HG02642 (cell line): Measurements from ENCODE around the gene BCL2L2.
A peak's percentile ranks its signal among the peaks of the same experiment; 100 is the strongest.
"Not testable (repeated sequence)": the region's sequence is repeated elsewhere in the genome, so short reads cannot be mapped to it uniquely, and the experiment has no call there.

Experiments used
- ATAC-seq: cut with Tn5 transposase; IDR thresholded peaks from one replicate; pipeline ENCODE4 v1.9.1; 2021; ENCODE audit warnings: mild to moderate bottlenecking; ENCODE audit not compliant: unreplicated experiment, poor library complexity

Gene BCL2L2, protein sequence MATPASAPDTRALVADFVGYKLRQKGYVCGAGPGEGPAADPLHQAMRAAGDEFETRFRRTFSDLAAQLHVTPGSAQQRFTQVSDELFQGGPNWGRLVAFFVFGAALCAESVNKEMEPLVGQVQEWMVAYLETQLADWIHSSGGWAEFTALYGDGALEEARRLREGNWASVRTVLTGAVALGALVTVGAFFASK

DNA sequence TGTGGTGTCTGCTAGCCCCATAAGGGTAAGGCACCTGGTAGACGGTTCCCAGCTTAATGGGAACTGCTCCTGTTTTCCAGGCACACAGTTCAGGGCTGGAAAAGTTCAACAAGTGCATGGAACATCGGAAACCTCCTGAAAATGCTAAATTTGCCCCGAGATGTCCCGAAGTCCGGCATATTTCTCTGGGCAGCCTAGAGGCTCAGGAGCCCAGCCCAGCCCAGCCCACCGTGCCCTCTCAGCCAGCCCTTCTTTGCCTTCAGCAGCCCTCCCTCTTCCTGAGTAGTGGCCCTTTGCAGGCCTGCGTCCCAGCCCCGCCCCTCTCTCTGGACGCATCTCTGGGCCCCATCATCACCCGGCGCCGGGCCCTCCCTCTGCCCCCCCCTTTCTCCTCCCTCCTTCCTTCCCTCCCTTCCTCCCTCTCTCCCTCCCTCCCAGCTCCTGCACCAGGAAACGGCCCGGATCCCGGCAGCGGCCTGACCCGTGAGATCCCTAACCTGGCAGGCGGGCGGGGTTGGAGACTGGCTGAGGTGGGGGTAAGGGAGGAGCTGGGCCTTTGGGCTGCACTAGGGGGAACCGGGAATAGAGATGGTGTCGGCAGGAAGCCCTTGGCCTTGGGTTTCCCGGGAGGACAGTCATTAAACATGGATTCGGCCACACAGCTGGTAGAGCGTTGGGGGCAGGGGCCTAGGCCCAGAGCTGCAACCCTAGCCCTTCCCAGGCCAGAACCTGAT is at the start of gene BCL2L2:
TSS of gene BCL2L2 (plus strand) at position 422 of the 734 bp plus-strand sequence. CDS start 935 bp downstream, outside the sequence.
- no peak for ATAC-seq

- ATAC-seq, result no peak
Measured at GRCh38 chr14:23258256-23258655, 48.4 kb upstream of the BCL2L2 start.

DNA sequence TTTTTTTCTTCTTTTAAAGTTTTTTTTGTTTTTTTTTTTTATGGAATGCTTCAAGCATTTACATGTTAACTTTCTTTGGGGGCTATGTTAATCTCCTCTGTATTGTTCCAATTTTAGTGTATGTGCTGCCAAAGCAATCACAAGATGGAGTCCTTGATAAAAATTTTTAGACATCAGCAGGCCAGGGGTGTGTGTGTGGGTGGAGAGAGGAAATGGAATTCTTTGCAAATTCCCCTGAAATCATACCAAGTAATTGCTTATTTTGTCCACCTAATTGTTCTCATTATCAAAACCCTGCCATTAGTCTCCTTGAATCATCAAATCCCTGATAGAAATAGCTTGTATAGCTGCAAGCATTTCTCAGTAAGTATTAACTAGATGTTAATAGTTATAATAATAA is 47.2 kb upstream of the BCL2L2 start:
- no peak for ATAC-seq

DNA sequence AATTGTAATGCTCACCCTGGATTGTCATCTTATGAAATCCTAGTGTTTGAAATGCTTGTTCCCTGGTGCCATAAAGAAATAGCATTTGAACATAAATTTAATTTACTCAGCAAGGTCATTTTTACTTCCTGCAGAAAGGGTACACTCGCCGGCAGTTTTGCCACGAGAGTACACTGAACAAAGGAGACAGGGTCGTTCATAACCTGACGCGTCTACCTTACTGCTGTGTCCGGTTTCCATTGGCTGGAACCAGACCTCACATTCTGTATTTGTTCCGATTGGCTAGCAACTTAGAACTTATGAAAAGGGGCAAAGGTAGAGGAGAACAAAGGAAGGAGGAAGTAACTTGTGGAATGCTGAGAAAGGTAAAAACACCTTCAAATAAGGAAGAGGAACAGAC is 45.8 kb upstream of the BCL2L2 start:
- ATAC-seq, result not testable (repeated sequence)

DNA sequence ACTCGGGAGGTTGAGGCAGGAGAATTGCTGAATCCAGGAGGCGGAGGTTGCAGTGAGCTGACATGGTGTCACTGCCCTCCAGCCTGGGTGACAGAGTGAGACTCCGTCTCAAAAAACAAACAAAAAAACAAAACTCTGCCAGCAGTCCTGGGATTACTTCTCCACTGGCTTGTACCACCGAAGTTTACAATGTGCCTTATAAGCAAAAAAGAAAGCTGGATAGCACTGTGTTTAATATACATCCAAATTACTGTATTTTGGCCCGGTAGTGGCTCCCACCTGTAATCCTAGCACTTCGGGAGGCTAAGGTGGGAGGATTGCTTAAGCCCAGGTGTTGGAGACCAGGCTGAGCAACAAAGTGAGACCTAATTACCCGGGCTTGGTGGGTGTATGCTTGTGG is 37.4 kb upstream of the BCL2L2 start:
- no peak for ATAC-seq

DNA sequence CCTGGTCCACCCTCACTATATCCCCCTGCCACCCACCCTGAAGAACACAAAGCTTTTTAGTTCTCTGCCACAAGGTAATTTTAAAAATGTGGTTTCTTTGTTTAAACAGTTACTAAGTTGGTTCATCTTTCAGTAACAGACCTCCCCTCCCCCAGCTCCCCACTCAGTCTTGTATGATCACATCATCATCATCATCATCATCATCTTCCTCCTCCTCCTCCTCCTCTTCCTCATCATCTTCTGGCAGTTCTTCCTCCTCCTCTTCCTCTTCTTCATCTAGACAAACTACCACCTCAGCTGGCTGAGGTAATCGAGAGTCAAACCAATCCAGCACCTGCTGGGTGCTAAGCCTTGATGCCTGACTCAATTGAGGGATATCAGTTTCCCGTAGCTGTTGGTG is 31.2 kb upstream of the BCL2L2 start:
- no peak for ATAC-seq

DNA sequence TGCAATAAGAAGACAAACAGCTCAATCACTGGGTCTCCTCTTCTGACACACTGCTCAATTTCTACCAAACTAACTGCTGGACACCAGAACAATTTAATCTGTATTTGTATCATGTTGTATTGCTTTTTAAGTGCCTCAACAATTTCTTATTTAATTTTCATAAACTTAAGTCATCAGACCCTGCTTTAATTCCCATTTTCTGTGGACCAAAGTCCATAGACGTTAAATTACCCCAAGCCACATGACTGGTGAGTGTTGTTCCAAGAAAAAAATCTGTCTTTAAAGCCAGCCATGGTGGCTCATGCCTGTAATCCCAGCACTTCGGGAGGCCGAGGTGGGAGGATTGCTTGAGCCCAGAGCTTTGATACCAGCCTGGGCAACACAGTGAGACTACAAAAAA is 29.4 kb upstream of the BCL2L2 start:
- no peak for ATAC-seq

DNA sequence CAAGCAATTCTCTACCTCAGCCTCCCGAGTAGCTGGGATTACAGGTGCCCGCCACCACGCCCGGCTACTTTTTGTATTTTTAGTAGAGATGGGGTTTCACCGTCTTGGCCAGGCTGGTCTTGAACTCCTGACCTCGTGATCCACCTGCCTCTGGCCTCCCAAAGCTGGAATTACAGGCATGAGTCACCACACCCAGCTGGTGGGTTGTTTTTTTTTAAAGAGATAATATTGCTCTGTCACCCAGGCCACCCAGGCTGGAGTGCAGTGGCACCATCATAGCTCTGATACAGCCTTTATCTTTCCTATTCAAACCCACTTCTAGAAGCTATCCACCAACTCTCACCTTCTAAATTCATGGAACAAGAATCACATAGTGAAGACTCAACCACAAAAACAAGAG is 28.7 kb upstream of the BCL2L2 start:
- ATAC-seq, result not testable (repeated sequence)

- no peak for ATAC-seq
Measured at GRCh38 chr14:23281247-23281646, 25.4 kb upstream of the BCL2L2 start.

DNA sequence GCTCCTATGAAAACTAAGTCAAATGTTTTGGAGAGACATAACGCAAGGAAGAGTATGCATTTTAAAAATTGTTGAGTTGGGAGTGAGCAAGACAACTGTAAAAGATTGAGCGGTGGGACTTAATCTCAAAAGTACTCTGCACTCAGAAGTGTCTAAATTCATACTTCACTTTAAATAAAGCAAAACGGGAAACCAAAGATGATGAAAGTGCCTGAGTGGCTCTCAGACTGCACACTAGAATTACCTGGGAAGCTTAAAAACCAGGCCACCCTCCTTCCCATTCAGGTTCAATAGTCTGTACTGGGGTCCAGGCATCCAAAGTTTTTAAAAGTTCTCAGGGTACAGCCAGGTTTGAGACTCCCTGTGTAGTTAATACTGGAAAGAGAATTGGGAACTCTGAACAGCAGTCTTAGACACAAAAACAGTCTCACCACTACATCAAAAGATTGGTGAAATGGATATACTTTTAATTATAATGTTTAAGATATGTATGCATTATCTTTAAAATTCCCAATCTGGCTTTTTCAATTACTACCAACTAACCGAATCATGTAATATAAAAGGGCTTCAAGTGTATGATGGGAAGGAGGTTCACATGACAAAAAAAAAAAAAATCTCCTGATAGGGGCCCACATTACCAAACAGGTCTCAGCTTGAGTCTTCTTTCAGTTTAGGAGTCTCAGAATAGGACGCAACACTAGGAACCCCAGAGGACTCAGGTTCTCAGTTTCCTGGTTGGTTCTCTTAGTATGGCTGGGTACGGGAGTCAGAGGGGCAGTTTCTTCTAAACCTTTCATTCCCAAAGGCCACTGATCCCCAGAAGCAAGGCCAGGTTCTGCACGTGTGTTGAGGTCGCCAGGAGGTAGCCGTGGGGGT is 21.7 kb upstream of the BCL2L2 start:
- no peak for ATAC-seq

GRCh38 chr14:23285530-23286019 is 21.1 kb upstream of the BCL2L2 start:
- ATAC-seq, result peak; percentile 32

DNA sequence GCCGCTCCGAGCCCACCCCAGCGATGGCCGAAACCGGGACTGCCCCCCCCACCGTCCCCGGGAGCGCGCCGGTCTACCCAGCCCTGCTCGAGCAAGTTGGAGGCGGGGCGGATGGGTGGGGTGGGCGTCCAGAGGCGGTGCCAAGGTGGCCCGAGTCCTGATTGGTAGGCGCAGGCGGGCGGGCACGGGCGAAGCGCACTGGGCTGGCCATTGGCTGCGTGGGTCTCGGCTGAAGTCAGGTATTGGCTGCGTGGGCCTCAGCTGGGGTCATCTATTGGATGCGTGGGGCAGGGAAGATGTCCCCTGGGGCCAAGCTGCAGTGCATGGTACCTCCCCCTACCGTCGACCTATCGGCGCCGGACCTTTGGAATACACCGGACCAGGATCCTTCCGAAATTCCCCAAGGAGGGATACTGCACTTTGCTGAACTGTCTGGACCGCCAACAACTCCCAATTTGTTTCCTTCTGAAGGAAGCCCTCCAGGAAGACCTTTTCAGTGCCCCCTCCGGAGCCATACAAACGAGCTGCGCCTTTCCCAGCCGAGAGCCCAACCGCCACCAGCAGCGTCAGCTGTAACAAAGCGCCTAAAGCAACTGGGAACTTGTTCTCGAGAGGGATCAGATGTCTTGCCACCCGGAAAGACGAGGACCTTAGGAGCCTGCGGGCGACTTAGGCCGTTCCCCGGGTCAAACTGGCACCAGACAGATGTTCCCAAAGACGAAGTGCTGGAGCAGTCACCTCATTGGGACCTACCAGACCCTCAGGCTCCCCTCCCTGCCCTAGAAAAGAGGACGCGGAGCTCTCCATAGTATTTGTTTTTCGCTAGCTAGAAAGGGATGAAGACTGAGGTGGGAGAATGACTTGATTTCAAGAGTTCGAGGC is 20.4 kb upstream of the BCL2L2 start, which contains the start of gene HOMEZ:
TSS of gene HOMEZ (minus strand) at position 113 of the 882 bp plus-strand sequence. CDS start 180 bp downstream, outside the sequence.
- ATAC-seq, result peak; percentile 99

GRCh38 chr14:23286902-23287479 is 19.6 kb upstream of the BCL2L2 start:
- no peak for ATAC-seq

GRCh38 chr14:23294734-23295561 is 11.7 kb upstream of the BCL2L2 start:
- no peak for ATAC-seq

GRCh38 chr14:23296012-23296777 is 10.4 kb upstream of the BCL2L2 start:
- no peak for ATAC-seq

GRCh38 chr14:23297096-23297495 is 9.5 kb upstream of the BCL2L2 start:
- no peak for ATAC-seq

DNA sequence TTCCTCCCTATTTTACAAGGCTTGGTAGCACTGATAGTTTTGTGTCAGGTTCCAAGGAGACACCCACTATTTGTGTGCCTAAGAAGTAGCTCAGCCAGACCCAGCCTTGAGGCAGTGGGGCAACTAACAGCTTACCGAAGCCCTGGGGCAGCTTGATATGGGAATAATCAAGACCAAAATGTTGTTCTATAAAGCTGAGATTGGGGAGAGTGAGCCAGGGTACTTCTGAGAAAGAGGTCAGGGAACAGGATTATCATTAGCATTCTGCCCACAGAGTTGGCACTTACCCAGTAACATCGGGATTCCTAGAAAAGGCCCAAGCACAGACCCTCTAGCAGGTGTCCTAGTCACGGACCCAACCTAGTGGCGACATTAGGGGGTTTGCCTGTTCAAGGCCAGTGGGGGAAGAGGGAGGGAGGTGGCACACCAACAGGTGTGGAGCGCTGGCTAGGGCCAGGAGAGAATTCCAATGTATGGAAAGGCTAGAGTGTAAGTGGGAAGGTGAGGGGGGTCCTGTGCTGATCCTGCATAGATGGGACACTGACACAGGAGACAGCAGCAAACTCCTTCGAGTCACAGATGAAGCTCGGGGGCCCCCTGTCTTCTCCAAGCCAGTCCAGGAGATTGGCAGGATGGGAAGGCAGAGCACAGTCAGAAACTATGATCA is 8.9 kb upstream of the BCL2L2 start:
- no peak for ATAC-seq
